Uterus (tissue), 4 donors: ENCODE measurements around the gene CEP104. TPM values are rescaled to one million over a fixed set of nuclear protein-coding genes. Genes with fewer than 3 reads are reported as not detected.

Experiments
- DNase-seq, 2 donors: peaks; one replicate each; pipeline ENCODE4 v3.0.0-alpha.2; 2019 to 2020
- H3K27ac ChIP-seq, 2 donors: fragments of 200-600 bp; sonication (generic); 1 replicate in 1 of 2; 2 replicates in 1 of 2; pipeline ENCODE4 v1.5.1; 2016 to 2018
- H3K27me3 ChIP-seq, 2 donors: fragments of 200-600 bp; sonication (generic); one replicate each; pipeline ENCODE4 v1.5.1; 2018 to 2019; ENCODE audit warnings: control low read depth in 1 of 2
- H3K36me3 ChIP-seq, 2 donors: fragments of 200-600 bp; sonication (generic); one replicate each; pipeline ENCODE4 v1.5.1; 2019; ENCODE audit warnings: control low read depth in 1 of 2
- H3K4me1 ChIP-seq, 2 donors: fragments of 200-600 bp; sonication (generic); one replicate each; pipeline ENCODE4 v1.5.1; 2018 to 2019; ENCODE audit warnings: control low read depth in 1 of 2
- H3K4me3 ChIP-seq, 2 donors: fragments of 200-600 bp; sonication (generic); 1 replicate in 1 of 2; 2 replicates in 1 of 2; pipeline ENCODE4 v1.5.1; 2018 to 2019; ENCODE audit warnings: mild to moderate bottlenecking in 1 of 2
- H3K9me3 ChIP-seq, 2 donors: fragments of 200-600 bp; sonication (generic); one replicate each; pipeline ENCODE4 v1.5.1; 2019; ENCODE audit warnings: control low read depth in 1 of 2
- CTCF ChIP-seq, 4 experiments: fragments of 200-600 bp in 2 of 4; fragments of 450-650 bp in 2 of 4; sonication (generic) in 2 of 4; IDR thresholded peaks; one replicate each; pipeline ENCODE4 v1.5.1; 2016 to 2019; ENCODE audit warnings: antibody characterized with exemption in 4 of 4, mild to moderate bottlenecking in 2 of 4, moderate library complexity in 1 of 4
- POLR2A ChIP-seq, 2 donors: fragments of 450-650 bp; IDR thresholded peaks; one replicate each; pipeline ENCODE4 v1.6.1; 2016; ENCODE audit warnings: antibody characterized with exemption in 2 of 2, mild to moderate bottlenecking in 1 of 2, moderate library complexity in 1 of 2
- intact Hi-C: fragments of 100-400 bp; cut with DNase I; formaldehyde crosslinking; loops from one replicate; pipeline ENCODE4 v1.15.1; 2023; ENCODE audit warnings: low total_unique reads
- total RNA-seq, 4 donors: library from RNA; depleted of rRNA in 3 of 4; stranded (reverse); fragments of >200 nt in 3 of 4; gene quantifications; one replicate each; pipeline versions ENCODE4 v1.1.0 to v1.2.4, GENCODE V29; 2014 to 2023
- donor health status: DM: yes; HTN: yes; CAD: no.

CEP104 gene
- total RNA-seq, 4 donors from 2014 or later = 10.5 to 43.2 (median 22.1) TPM

DNA sequence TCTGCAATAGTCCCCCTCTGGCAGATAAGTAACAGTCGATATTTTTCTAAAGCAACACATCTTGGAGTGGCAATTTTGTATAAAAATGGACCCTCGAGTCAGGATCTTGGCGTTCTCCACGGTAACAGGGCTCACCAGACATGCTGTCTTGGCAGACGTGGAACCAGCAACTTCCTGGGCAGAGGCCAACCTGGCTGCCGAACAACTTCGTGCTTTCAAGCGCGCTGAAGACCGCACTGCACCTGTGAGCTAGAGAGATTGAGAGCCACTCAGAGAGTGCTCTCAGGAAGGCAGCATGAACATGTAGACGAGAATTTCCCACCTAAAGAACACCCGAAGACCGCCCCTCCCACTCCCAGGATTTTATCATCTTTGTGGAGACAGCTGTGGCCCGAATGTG, 35.7 kb upstream of the CEP104 start:
- Histone ChIP-seq H3K9me3 (no peaks in the 10 kb centered on the region), H3K27me3 (no peaks in the 10 kb centered on the region), H3K4me3 (no peak overlapping the region), H3K27ac (no peak overlapping the region), H3K4me1 (no peaks in the 10 kb centered on the region), H3K36me3 (no peaks in the 10 kb centered on the region)
- TF ChIP-seq POLR2A (IDR thresholded peaks at IDR 0.05) (no peak), CTCF (IDR thresholded peaks at IDR 0.05) (no peak)
- no peak for DNase-seq
- intact Hi-C loops = no loop called here

GRCh38 chr1:3891329-3891865, 34.4 kb upstream of the CEP104 start:
- H3K4me3 ChIP-seq = no peak overlapping the region
- H3K27ac ChIP-seq = no peak overlapping the region
- TF ChIP-seq CTCF (IDR thresholded peaks at IDR 0.05) (no peak), POLR2A (IDR thresholded peaks at IDR 0.05) (no peak)
- DNase-seq = no peak
- no peaks in the 10 kb centered on the region for H3K4me1 ChIP-seq
- no peaks in the 10 kb centered on the region for H3K27me3 ChIP-seq
- H3K36me3 ChIP-seq = no peaks in the 10 kb centered on the region
- no peaks in the 10 kb centered on the region for H3K9me3 ChIP-seq
- intact Hi-C loops = no loop called here

DNA sequence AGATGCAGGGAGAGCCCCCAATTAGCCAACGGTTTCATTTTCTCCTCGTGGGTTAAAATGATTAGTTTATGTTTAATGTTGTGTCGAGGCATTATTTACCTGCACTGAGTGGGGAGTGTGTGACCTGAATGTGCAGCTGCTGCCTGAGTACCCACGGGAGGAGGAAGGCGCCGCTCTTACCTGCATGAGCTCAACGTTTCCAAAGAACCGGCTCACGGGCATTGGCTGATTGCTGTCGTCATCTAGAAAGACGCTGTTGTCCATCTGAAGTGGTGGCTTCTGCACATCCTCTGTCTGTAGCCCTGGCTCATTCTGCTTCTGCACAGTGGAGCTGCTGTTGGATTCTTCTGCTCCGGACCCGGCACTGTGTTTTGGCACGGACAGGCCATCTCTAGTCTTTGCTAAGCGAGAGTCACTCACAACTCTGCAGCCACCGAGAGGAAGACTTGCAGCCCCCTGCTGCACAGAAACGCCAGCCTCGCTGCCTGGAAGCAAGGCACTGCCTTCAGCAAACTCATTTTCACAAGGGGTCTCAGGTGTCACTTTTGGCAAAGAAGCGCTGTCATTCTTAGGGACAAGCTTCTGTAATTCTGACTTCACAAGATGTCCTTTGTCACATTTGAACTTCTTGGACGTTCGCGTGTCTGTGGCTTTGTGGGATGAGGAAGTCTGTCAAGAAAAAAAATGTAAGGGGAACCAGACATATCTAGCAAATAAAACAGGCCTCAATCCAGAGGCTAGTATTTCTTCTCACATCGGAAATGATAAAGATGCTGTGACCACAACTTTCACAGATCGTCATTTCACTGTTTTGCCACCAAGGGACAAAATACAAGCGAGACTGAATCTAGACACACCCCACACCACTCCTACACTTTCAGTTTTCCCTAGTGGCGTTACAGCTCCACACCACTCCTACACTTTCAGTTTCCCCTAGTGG, 33.6 kb upstream of the CEP104 start:
- Histone ChIP-seq H3K9me3 (no peaks in the 10 kb centered on the region), H3K27me3 (no peaks in the 10 kb centered on the region), H3K36me3 (no peaks in the 10 kb centered on the region), H3K27ac (no peak overlapping the region), H3K4me1 (no peaks in the 10 kb centered on the region), H3K4me3 (no peak overlapping the region)
- TF ChIP-seq CTCF (IDR thresholded peaks at IDR 0.05) (no peak), POLR2A (IDR thresholded peaks at IDR 0.05) (no peak)
- intact Hi-C loops = no loop called here
- DNase-seq = no peak

DNA sequence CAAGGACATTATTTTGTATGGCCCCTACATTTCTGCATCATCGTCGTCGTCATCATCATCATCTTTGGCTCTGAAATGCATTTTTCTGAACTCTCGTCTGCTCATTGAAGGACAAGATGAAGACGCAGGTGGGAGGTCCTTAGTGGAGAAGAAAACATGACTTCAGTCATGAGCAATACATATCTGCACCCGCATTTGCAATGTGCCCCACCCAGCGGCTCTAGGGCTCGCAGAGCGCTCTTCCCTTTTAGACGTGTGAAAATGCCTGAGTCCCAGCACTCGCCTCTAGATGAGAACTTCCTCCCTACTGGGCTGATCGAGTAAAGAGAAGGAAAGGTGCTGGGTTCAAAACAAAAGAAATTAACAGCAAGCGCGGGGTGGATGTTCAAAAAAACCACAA, 32.9 kb upstream of the CEP104 start:
- Histone ChIP-seq H3K9me3 (no peaks in the 10 kb centered on the region), H3K4me3 (no peak overlapping the region), H3K4me1 (no peaks in the 10 kb centered on the region), H3K27me3 (no peaks in the 10 kb centered on the region), H3K27ac (no peak overlapping the region), H3K36me3 (no peaks in the 10 kb centered on the region)
- intact Hi-C loops = no loop called here
- TF ChIP-seq POLR2A (IDR thresholded peaks at IDR 0.05) = no peak
- no peak for DNase-seq

DNA sequence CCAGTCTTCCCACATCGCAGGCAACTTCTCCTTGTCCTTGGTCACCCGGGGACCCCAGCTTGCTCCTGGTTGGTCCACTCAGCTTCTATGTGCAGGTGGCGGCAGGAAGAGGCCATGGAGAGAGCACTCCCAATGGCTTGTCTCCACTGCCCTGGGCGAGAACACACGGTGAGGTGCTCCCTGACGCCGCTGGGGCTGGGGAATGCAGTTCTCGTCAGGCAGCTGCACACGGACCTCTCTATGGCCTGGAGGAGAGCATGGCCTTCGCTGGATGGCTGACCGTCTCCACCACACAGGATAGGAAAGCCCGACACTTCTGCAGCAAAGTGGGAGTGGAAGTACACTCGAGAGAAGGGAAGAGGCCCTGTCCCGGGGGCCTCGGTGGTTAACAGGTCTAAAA, 31.3 kb upstream of the CEP104 start:
- no peak for TF ChIP-seq CTCF (IDR thresholded peaks at IDR 0.05)
- no peak for TF ChIP-seq POLR2A (IDR thresholded peaks at IDR 0.05)
- no peak for DNase-seq
- Histone ChIP-seq H3K9me3 (no peaks in the 10 kb centered on the region), H3K36me3 (no peaks in the 10 kb centered on the region), H3K27ac (no peak overlapping the region), H3K4me3 (no peak overlapping the region), H3K4me1 (no peaks in the 10 kb centered on the region), H3K27me3 (no peaks in the 10 kb centered on the region)
- intact Hi-C loops = no loop called here
